ENCODE data around the gene CLRN3. TPM values are rescaled to one million over a fixed set of nuclear protein-coding genes. Genes with fewer than 3 reads are reported as not detected.

The CLRN3 gene
- not detected for total RNA-seq

- Mint-ChIP-seq H3K27me3 (ENCODE audit: low read depth) (peaks cover 4% of the 10 kb centered on the region), H3K4me3 (no peak within 1 kb of the TSS), H3K9me3 (peaks cover 3% of the 10 kb centered on the region), H3K4me1 (ENCODE audit: low read depth) (no peaks in the 10 kb centered on the region), H3K36me3 (ENCODE audit: insufficient read depth) (no peaks in the 10 kb centered on the region)
- DNase-seq (no peak), ATAC-seq (no peak)
These were observed at the start of gene CLRN3 for GRCh38 chr10:127892743-127893142. Gene CLRN3 (minus strand): TSS chr10:127892941. CDS start chr10:127892784, 157 bp downstream.

DNA sequence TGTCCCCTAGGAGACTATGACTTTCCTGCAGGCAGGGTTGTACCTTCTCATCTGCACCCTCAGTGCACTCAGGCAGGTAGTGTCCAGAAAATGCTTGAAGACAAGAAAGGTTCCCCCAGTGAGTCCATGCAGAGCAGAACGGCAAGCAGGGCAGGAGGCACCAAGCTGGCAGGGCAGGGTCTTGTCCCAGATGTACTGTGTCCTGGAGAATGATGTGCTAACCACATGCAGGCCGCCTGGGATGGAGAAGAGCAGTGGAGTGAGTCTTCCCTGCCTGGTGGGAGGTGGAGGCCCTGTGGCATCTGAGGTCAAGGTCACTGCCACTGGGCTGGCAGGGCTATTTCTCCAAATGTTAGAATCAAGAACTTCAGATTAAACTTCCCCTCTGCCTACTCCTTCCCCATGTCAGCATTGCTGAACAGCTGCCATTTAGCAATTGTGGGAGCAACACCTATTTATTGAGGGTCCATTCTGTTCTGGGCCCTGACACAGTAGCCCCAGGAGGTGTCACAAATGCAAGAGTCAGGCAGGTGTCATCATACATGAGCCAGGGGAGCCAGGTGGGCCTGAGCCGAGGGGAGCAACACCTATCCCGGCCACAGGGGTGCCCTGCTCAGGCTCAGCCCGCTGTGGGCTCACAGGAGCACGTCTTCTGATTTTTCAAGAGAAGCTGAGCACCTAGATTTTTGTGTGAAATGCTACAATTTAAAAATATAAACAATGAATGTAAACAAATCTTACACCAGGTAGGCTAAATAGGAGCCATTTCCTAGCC, 48.3 kb upstream of the CLRN3 start:
- no peak overlapping the region for H3K4me3 Mint-ChIP-seq
- peaks cover 19% of the 10 kb centered on the region for H3K4me1 Mint-ChIP-seq (ENCODE audit: low read depth)
- ATAC-seq (no peak), DNase-seq (no peak)
- no peaks in the 10 kb centered on the region for H3K9me3 Mint-ChIP-seq
- H3K27me3 Mint-ChIP-seq (ENCODE audit: low read depth), result peaks cover 8% of the 10 kb centered on the region
- no peaks in the 10 kb centered on the region for H3K36me3 Mint-ChIP-seq (ENCODE audit: insufficient read depth)

- Mint-ChIP-seq H3K9me3 (no peaks in the 10 kb centered on the region), H3K27me3 (ENCODE audit: low read depth) (peaks cover 11% of the 10 kb centered on the region), H3K36me3 (ENCODE audit: insufficient read depth) (no peaks in the 10 kb centered on the region), H3K4me3 (no peak overlapping the region), H3K4me1 (ENCODE audit: low read depth) (peaks cover 8% of the 10 kb centered on the region)
- ATAC-seq (no peak), DNase-seq (no peak)
These were observed 47.1 kb upstream of the CLRN3 start for GRCh38 chr10:127939786-127940330.

- H3K4me1 Mint-ChIP-seq (ENCODE audit: low read depth), result peaks cover 3% of the 10 kb centered on the region
- H3K4me3 Mint-ChIP-seq, result no peak overlapping the region
- H3K36me3 Mint-ChIP-seq (ENCODE audit: insufficient read depth), result no peaks in the 10 kb centered on the region
- peaks cover 11% of the 10 kb centered on the region for H3K27me3 Mint-ChIP-seq (ENCODE audit: low read depth)
- ATAC-seq (no peak), DNase-seq (no peak)
- no peaks in the 10 kb centered on the region for H3K9me3 Mint-ChIP-seq
These were observed 45.2 kb upstream of the CLRN3 start for GRCh38 chr10:127937915-127938463.

DNA sequence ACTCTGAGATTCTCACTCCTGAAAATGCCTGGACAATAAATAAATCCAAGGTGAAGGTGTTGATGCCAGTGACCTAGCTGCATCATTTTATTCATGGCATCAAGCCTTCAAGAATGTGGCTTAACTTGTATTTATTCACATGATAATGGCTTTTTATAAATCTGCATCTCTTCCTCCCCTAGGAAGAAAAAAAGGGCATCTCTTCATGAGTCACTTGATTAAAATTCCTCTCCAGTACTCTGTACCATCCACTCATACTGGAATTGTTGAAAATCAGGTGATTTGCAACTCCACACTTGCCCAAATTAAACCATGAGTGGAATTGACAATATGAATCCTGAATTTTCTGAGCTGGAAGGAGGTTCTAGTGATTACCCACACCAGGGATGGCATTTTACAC, 44.3 kb upstream of the CLRN3 start:
- Mint-ChIP-seq H3K27me3 (ENCODE audit: low read depth) (peaks cover 11% of the 10 kb centered on the region), H3K9me3 (no peaks in the 10 kb centered on the region), H3K4me3 (no peak overlapping the region), H3K36me3 (ENCODE audit: insufficient read depth) (no peaks in the 10 kb centered on the region), H3K4me1 (ENCODE audit: low read depth) (no peaks in the 10 kb centered on the region)
- DNase-seq, result no peak
- ATAC-seq, result no peak

DNA sequence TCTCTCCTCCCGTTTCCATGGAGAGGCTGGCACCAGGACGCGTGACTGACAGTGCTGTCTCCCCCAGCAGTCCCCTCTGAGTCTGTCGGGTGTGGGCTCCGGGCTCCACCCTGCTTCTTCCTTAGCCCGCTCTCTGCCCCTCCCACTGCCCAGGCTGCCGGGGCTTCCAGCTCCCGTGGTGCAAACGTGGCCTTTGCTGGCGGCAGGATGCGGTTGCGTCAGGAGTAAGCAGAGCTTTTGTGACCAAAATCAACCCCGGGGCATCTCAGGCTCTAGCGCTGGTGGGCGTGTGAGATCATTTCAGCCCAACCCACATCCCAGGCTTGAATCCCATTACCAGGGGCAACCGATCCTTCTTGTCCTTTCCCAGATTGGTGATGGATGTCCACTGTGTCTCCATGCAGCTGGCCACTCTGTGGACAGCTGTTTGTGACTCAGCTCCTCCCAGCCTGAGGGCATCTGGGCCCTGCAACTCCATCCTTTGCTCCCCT, 42.4 kb upstream of the CLRN3 start:
- Mint-ChIP-seq H3K36me3 (ENCODE audit: insufficient read depth) (no peaks in the 10 kb centered on the region), H3K9me3 (no peaks in the 10 kb centered on the region), H3K4me1 (ENCODE audit: low read depth) (no peaks in the 10 kb centered on the region), H3K27me3 (ENCODE audit: low read depth) (peaks cover 11% of the 10 kb centered on the region), H3K4me3 (no peak overlapping the region)
- ATAC-seq (no peak), DNase-seq (no peak)

GRCh38 chr10:127934383-127934782, 41.6 kb upstream of the CLRN3 start:
- peaks cover 9% of the 10 kb centered on the region for H3K27me3 Mint-ChIP-seq (ENCODE audit: low read depth)

DNA sequence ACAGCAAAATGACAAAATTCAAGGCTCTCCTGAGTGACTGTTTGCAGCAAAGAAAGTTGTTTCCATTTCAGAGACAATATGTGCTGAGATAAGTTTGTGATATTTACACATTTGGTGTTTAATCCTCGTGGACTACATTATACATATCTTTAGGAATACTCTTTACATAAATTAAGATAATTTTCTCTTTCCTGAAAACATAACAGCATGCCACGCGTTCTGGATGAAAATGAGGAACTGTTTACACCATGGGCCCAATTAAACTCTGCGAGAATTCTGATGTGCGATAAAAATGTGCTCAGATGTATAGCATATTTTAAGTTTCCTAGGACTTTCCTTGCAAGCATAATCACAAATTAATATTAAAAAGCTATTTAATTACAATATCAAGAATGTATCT, 40.5 kb upstream of the CLRN3 start:
- no peak overlapping the region for H3K4me3 Mint-ChIP-seq
- H3K27me3 Mint-ChIP-seq (ENCODE audit: low read depth), result peaks cover 8% of the 10 kb centered on the region
- no peaks in the 10 kb centered on the region for H3K4me1 Mint-ChIP-seq (ENCODE audit: low read depth)
- H3K9me3 Mint-ChIP-seq, result no peaks in the 10 kb centered on the region
- ATAC-seq (no peak), DNase-seq (no peak)
- H3K36me3 Mint-ChIP-seq (ENCODE audit: insufficient read depth), result no peaks in the 10 kb centered on the region

More at GRCh38 chr10:127934383-127934782, 41.6 kb upstream of the CLRN3 start:
- ATAC-seq (no peak), DNase-seq (no peak)
- no peaks in the 10 kb centered on the region for H3K36me3 Mint-ChIP-seq (ENCODE audit: insufficient read depth)
- no peaks in the 10 kb centered on the region for H3K9me3 Mint-ChIP-seq
- H3K4me1 Mint-ChIP-seq (ENCODE audit: low read depth), result no peaks in the 10 kb centered on the region
- no peak overlapping the region for H3K4me3 Mint-ChIP-seq

- peaks cover 4% of the 10 kb centered on the region for H3K27me3 Mint-ChIP-seq (ENCODE audit: low read depth)
- H3K9me3 Mint-ChIP-seq, result no peaks in the 10 kb centered on the region
- no peaks in the 10 kb centered on the region for H3K4me1 Mint-ChIP-seq (ENCODE audit: low read depth)
- no peak overlapping the region for H3K4me3 Mint-ChIP-seq
- ATAC-seq (no peak), DNase-seq (no peak)
- no peaks in the 10 kb centered on the region for H3K36me3 Mint-ChIP-seq (ENCODE audit: insufficient read depth)
These were observed 40.0 kb upstream of the CLRN3 start for GRCh38 chr10:127932521-127933270.

- no peak for DNase-seq
- Mint-ChIP-seq H3K4me3 (no peak overlapping the region), H3K36me3 (ENCODE audit: insufficient read depth) (no peaks in the 10 kb centered on the region), H3K27me3 (ENCODE audit: low read depth) (peaks cover 2% of the 10 kb centered on the region), H3K9me3 (no peaks in the 10 kb centered on the region), H3K4me1 (ENCODE audit: low read depth) (no peaks in the 10 kb centered on the region)
- no peak for ATAC-seq
These were observed 35.5 kb upstream of the CLRN3 start for GRCh38 chr10:127928021-127928806.

GRCh38 chr10:127926455-127926854, 33.7 kb upstream of the CLRN3 start:
- Mint-ChIP-seq H3K27me3 (ENCODE audit: low read depth) (peaks cover 2% of the 10 kb centered on the region), H3K36me3 (ENCODE audit: insufficient read depth) (no peaks in the 10 kb centered on the region), H3K4me1 (ENCODE audit: low read depth) (no peaks in the 10 kb centered on the region), H3K4me3 (no peak overlapping the region), H3K9me3 (no peaks in the 10 kb centered on the region)
- DNase-seq (no peak), ATAC-seq (no peak)

DNA sequence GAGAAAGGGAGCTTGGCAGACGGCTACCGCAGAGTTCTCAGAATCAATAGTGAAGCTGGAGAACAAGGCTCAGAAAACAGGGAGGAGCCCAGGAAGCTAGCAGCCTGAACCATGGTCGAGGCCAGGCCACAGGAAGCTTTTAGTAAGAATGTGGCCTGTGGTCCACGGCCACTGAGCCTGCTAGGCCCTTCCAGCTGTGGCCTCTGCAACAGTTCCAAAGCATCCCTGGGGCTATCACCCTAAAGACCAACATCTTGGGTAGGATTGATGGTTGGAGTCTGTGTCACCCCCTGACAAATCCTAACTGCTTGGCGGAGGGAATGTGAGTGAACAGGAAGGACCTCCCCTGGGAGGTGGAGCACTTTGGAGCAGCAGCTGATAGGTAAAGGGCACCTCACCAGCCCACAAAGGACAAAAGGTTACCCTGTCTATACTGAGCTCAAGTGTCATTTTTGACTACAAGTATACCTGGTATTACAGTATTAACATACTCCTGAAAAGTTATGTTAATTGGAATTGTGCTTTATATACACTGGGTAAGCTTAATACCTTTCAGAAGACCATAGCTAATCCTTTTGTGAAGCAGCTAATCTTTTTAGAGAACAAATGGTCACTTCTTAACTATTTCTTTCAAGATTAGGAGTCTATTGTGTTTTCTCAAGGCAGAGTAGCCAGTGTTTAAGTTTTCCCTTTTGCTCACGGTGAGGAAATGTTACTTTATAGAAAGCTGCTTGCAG, 32.9 kb upstream of the CLRN3 start:
- Mint-ChIP-seq H3K4me3 (no peak overlapping the region), H3K27me3 (ENCODE audit: low read depth) (peaks cover 2% of the 10 kb centered on the region), H3K36me3 (ENCODE audit: insufficient read depth) (no peaks in the 10 kb centered on the region), H3K9me3 (no peaks in the 10 kb centered on the region), H3K4me1 (ENCODE audit: low read depth) (no peaks in the 10 kb centered on the region)
- no peak for DNase-seq
- no peak for ATAC-seq

DNA sequence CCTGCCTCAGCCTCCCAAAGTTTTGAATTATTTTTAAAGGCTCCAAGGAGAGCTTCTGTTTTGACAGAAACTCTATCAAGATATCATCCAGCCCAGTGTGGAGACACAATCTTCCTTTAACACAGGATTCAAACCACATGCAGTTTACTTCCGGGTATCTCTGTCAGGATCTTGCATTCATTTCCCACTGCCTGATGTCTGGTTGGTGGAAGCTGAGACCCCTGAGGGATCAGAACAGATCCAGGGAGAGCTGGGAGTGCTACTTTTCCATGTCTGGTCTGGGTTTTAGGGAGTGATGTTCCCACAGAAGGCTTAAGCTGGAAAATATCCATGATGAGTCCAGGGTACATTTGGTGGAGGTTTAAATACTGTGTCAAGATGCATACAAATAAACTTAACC, 30.9 kb upstream of the CLRN3 start:
- peaks cover 2% of the 10 kb centered on the region for H3K27me3 Mint-ChIP-seq (ENCODE audit: low read depth)
- H3K4me3 Mint-ChIP-seq, result no peak overlapping the region
- no peak for ATAC-seq
- no peaks in the 10 kb centered on the region for H3K9me3 Mint-ChIP-seq
- no peaks in the 10 kb centered on the region for H3K4me1 Mint-ChIP-seq (ENCODE audit: low read depth)
- DNase-seq, result no peak
- no peaks in the 10 kb centered on the region for H3K36me3 Mint-ChIP-seq (ENCODE audit: insufficient read depth)
